Coronary artery (tissue), 2 donors: ENCODE results near the gene HNRNPUL1.

Source experiments
- DNase-seq: peaks from one replicate; pipeline ENCODE4 v3.0.0-alpha.2; 2017; ENCODE audit warnings: low spot score
- H3K27ac ChIP-seq, 2 donors: fragments of 200-600 bp; sonication (generic); one replicate each; pipeline ENCODE4 v1.5.1; 2016 to 2019
- H3K4me3 ChIP-seq: fragments of 200-600 bp; sonication (generic); 2 replicates; pipeline ENCODE4 v1.5.1; 2016; ENCODE audit warnings: mild to moderate bottlenecking, moderate library complexity
- TF ChIP-seq, protein P1 (sequence below): fragments of 200-600 bp; sonication (generic); IDR thresholded peaks from one replicate; pipeline ENCODE4 v1.5.1; 2019; ENCODE audit warnings: antibody characterized with exemption

HNRNPUL1 gene

DNA sequence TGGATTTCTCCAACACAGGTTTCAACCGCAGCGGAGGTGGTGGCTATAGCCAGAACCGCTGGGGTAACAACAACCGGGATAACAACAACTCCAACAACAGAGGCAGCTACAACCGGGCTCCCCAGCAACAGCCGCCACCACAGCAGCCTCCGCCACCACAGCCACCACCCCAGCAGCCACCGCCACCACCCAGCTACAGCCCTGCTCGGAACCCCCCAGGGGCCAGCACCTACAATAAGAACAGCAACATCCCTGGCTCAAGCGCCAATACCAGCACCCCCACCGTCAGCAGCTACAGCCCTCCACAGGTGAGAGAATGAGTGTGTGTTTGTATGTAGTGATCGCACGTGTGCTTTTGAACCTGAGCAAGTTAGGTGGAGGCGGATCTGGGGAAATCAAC, 39.8 kb downstream of the HNRNPUL1 start:
- Histone ChIP-seq H3K27ac (peak overlapping the region; percentile 25 to 33), H3K4me3 (no peak overlapping the region)
- DNase-seq: no peak
- TF ChIP-seq, protein P1, sequence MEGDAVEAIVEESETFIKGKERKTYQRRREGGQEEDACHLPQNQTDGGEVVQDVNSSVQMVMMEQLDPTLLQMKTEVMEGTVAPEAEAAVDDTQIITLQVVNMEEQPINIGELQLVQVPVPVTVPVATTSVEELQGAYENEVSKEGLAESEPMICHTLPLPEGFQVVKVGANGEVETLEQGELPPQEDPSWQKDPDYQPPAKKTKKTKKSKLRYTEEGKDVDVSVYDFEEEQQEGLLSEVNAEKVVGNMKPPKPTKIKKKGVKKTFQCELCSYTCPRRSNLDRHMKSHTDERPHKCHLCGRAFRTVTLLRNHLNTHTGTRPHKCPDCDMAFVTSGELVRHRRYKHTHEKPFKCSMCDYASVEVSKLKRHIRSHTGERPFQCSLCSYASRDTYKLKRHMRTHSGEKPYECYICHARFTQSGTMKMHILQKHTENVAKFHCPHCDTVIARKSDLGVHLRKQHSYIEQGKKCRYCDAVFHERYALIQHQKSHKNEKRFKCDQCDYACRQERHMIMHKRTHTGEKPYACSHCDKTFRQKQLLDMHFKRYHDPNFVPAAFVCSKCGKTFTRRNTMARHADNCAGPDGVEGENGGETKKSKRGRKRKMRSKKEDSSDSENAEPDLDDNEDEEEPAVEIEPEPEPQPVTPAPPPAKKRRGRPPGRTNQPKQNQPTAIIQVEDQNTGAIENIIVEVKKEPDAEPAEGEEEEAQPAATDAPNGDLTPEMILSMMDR: no peak

DNA sequence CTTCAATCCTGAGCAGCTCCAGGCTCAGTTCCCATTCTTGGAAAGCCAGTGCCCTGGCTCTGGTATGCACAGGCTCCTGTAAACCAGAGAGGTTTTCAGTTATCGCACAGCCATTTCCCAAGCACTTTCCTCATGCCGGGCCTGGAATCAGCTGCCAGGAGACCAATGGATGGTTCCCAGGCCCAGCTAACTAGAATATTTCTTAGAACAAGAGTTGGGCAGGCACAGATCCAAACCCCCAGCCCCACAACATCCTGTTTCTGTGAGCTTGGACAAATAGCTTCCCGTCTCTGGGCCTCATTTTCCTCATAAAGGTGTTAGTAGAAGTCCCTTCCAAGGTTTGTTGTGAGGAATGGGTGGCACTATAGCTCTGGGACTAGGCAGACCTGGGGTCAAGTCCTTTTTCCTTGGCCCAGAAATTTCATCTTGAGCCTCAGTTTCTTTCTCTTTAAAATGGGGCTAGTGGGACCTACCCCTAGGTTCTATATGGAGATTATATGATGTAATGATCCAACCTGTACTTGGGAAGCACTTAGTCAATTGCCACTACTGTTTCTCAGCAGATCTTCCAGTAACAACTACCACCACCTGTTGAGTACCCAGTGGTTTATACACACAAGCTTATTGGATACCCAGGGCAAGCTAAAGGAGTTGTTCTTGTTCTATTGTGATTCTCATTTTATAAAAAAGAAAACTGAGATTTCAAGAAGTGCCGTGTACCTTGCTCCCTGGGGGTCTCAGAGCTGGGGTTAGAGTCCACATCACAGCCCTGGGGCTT, 40.7 kb downstream of the HNRNPUL1 start:
- no peak overlapping the region for H3K4me3 ChIP-seq
- peak overlapping the region; percentile 25 to 33 for H3K27ac ChIP-seq
- TF ChIP-seq, protein P1: no peak
- DNase-seq: no peak

DNA sequence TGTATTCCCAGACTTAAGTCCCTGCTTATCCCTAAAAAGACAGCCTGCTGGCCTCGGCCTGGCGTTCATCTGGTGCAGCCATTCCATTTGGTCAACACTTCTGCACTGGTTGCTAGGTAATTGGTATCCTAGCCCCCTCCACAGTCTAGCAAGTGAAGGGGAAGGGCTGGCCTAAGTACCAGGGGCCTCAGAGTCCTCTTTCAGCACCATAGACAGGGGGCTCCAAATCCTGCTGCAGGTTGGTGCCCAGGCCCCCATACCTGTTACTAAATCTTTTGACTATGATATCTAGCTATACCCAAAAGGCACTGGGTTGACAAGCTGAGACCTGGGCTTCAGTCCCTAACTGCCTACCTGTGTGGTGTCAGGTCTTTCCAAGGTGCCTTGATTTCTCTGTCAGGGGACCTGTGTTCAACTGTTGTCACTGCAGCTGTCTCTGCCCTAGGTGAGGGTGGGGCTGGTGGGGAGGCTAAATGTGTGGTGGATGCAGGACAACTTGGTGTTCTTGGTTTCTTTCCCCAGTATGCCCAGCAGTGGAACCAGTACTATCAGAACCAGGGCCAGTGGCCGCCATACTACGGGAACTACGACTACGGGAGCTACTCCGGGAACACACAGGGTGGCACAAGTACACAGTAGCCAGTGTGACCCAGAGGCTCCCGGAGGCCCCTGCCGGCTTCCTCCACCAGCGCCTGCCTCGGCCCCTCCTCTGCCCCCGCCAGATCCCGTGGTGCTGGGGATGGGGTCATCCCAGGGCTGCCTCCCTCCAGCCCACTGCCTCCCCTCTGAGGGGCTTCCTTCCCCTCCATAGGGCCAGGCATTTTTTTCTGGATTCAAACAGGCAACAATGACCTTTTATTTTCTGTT, 42.0 kb downstream of the HNRNPUL1 start:
- Histone ChIP-seq H3K4me3 (no peak overlapping the region), H3K27ac (peak overlapping the region; percentile 12 to 20)
- TF ChIP-seq, protein P1: no peak
- no peak for DNase-seq

DNA sequence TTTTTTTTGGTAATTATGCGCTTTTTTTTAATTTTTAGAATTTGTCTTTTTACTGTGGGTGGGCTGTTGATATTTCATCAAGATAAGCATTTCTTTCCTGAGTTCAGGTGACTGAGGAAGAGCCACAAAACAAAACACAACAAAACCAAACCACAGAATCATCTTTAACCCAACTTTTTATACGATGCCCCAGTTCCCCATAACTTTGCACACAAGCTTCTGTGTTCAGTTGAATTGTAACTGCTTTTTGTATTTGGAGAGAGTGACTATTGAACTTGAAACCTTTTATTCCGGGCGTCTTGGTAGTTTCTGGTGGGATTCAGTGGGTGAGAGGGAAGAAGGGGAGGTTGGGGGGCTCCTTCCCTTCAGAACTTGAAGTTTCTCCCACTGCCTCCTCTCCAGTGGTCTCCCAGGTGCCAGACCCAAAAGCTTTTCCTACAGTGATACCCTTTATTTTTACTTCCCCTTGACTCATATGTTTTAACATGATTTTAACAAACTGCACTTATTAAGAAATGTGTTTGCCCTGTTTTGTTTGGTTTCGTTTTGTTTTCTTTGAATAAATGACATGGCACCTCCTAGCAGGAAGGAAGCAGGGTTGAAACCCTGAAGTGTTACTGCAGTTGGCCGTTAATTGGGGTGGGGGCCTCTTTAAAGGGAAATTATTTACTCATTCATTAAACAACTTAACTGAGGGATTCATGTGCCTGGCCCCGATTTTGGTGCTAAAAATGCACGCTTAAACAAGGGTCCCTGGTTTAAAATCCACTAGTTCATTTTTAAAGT, 43.1 kb downstream of the HNRNPUL1 start:
- no peak overlapping the region for H3K4me3 ChIP-seq
- TF ChIP-seq, protein P1: no peak
- peak overlapping the region; percentile 94 to 96 for H3K27ac ChIP-seq
- no peak for DNase-seq

DNA sequence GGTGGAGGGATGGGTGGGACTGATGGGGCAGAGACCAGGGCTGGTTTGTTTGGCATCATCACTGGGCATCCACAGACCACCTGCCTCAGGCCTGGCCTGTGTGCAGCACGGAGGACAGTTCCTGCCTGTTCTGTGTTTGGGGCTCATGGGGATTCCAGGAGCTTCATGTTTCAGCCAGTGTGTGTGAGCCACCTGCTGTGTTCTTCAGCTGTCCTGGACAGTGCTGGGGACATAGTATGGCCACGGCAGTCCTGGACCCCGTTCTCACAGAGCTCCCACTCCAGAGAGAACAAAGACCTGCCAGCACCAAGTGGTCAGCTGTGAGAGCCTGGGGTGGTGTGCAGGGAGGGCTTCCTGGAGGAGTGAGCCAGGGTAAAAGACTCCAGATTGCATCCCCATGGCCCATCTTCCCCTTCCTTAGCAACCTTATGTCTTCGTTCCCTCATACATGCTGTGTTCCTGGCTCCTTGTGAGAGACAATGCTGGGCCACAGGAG, 43.8 kb downstream of the HNRNPUL1 start:
- Histone ChIP-seq H3K27ac (peak overlapping the region; percentile 94 to 96), H3K4me3 (no peak overlapping the region)
- DNase-seq: no peak
- TF ChIP-seq, protein P1: no peak

DNA sequence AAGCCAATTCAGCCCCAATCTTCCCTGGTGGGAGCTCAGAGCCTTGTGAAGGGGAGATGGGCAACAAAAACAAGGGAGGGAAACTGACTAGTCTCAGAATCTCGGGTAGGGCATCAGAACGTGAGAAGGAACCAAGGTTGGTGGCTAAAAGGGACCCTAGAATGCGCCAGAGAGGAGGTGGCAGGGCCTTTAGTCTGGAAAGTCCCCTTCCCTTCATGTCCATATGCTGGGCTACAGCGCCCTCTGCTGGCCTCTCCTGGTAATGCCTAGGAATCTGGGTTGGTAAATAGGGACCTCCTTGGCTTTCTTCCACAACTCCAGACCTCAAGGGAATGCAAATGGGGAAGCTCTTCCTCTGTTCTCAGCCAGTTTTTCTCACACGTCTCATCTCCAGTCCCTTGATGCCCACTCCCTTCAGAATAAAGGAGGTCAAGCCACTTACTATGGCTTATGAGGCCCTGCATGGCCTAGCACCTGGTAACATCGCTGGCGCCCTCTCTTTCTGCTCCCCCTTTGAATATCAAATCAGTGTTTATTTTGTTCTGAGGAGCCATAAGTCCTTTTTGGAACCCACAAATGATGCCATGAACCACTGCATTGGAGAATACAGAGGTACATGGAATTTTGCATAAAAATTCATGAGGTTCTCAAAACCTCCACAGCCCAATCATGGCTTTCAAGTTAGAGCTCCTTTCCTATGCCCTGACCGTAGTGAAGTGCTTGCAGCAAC, 44.4 kb downstream of the HNRNPUL1 start:
- DNase-seq: peak; percentile 94
- Histone ChIP-seq H3K4me3 (peak overlapping the region; percentile 81), H3K27ac (peak overlapping the region; percentile 94 to 96)
- TF ChIP-seq, protein P1: peak; percentile 89
